GM23338 (cell line): ENCODE measurements around the gene PLCD4.

Experiments
- CREB1 ChIP-seq: fragments of 250-450 bp; sonication (Bioruptor Pico); IDR thresholded peaks from 2 replicates; pipeline ENCODE4 v1.5.0; 2020; ENCODE audit warnings: low read depth, mild to moderate bottlenecking, moderate library complexity
- EZH2 ChIP-seq: fragments of 200-600 bp; sonication (generic); IDR thresholded peaks from one replicate; pipeline ENCODE4 v1.8.0; 2017; ENCODE audit warnings: antibody characterized with exemption, mild to moderate bottlenecking, low read depth; ENCODE audit not compliant: unreplicated experiment
- EZH2phosphoT487 ChIP-seq: fragments of 200-600 bp; sonication (generic); IDR thresholded peaks from one replicate; pipeline ENCODE4 v1.8.1; 2018; ENCODE audit warnings: antibody characterized with exemption; ENCODE audit not compliant: unreplicated experiment
- JUNB ChIP-seq: IDR thresholded peaks from one replicate; pipeline ENCODE4 v1.6.1; 2016; ENCODE audit warnings: antibody characterized with exemption; ENCODE audit not compliant: unreplicated experiment
- NANOG ChIP-seq: IDR thresholded peaks from 2 replicates; pipeline ENCODE4 v1.6.1; 2016; ENCODE audit warnings: antibody characterized with exemption, borderline replicate concordance
- POLR2AphosphoS5 ChIP-seq: IDR thresholded peaks from 2 replicates; pipeline ENCODE4 v1.6.1; 2016; ENCODE audit warnings: antibody characterized with exemption, low read depth
- STAT1 ChIP-seq: IDR thresholded peaks from one replicate; pipeline ENCODE4 v1.6.1; 2016; ENCODE audit warnings: antibody characterized with exemption; ENCODE audit not compliant: unreplicated experiment
- ZNF114 ChIP-seq: fragments of 250-450 bp; sonication (Bioruptor Pico); IDR thresholded peaks from 2 replicates; pipeline ENCODE4 v1.5.0; 2020; ENCODE audit warnings: mild to moderate bottlenecking, moderate library complexity
- TF ChIP-seq, protein P1 (sequence below), 2 experiments: fragments of 200-600 bp in 1 of 2; sonication (generic) in 1 of 2; conservative IDR thresholded peaks; 2 replicates each; pipeline versions ENCODE4 v1.5.1 to v1.6.1; 2016 to 2017; ENCODE audit warnings: antibody characterized with exemption in 2 of 2, low read depth in 2 of 2, mild to moderate bottlenecking in 2 of 2, moderate library complexity in 1 of 2
- TF ChIP-seq, protein P2 (sequence below): IDR thresholded peaks from one replicate; pipeline ENCODE4 v1.6.1; 2018; ENCODE audit warnings: antibody characterized with exemption; ENCODE audit not compliant: unreplicated experiment
- TF ChIP-seq, protein P3 (sequence below): IDR thresholded peaks from 2 replicates; pipeline ENCODE4 v1.6.1; 2016; ENCODE audit warnings: antibody characterized with exemption

GRCh38 chr2:218662827-218663226 is 55.1 kb downstream of the PLCD4 start:
- TF ChIP-seq, protein P1, sequence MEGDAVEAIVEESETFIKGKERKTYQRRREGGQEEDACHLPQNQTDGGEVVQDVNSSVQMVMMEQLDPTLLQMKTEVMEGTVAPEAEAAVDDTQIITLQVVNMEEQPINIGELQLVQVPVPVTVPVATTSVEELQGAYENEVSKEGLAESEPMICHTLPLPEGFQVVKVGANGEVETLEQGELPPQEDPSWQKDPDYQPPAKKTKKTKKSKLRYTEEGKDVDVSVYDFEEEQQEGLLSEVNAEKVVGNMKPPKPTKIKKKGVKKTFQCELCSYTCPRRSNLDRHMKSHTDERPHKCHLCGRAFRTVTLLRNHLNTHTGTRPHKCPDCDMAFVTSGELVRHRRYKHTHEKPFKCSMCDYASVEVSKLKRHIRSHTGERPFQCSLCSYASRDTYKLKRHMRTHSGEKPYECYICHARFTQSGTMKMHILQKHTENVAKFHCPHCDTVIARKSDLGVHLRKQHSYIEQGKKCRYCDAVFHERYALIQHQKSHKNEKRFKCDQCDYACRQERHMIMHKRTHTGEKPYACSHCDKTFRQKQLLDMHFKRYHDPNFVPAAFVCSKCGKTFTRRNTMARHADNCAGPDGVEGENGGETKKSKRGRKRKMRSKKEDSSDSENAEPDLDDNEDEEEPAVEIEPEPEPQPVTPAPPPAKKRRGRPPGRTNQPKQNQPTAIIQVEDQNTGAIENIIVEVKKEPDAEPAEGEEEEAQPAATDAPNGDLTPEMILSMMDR (conservative IDR thresholded peaks at IDR 0.05; ENCODE audit: low read depth in 2 of 2) = no peak
- TF ChIP-seq EZH2phosphoT487 (no peak), POLR2AphosphoS5 (no peak), EZH2 (no peak), JUNB (no peak), STAT1 (no peak), CREB1 (no peak), ZNF114 (CRISPR knock-in tag) (no peak), NANOG (no peak)
- TF ChIP-seq, protein P2, sequence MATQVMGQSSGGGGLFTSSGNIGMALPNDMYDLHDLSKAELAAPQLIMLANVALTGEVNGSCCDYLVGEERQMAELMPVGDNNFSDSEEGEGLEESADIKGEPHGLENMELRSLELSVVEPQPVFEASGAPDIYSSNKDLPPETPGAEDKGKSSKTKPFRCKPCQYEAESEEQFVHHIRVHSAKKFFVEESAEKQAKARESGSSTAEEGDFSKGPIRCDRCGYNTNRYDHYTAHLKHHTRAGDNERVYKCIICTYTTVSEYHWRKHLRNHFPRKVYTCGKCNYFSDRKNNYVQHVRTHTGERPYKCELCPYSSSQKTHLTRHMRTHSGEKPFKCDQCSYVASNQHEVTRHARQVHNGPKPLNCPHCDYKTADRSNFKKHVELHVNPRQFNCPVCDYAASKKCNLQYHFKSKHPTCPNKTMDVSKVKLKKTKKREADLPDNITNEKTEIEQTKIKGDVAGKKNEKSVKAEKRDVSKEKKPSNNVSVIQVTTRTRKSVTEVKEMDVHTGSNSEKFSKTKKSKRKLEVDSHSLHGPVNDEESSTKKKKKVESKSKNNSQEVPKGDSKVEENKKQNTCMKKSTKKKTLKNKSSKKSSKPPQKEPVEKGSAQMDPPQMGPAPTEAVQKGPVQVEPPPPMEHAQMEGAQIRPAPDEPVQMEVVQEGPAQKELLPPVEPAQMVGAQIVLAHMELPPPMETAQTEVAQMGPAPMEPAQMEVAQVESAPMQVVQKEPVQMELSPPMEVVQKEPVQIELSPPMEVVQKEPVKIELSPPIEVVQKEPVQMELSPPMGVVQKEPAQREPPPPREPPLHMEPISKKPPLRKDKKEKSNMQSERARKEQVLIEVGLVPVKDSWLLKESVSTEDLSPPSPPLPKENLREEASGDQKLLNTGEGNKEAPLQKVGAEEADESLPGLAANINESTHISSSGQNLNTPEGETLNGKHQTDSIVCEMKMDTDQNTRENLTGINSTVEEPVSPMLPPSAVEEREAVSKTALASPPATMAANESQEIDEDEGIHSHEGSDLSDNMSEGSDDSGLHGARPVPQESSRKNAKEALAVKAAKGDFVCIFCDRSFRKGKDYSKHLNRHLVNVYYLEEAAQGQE = no peak
- TF ChIP-seq, protein P3, sequence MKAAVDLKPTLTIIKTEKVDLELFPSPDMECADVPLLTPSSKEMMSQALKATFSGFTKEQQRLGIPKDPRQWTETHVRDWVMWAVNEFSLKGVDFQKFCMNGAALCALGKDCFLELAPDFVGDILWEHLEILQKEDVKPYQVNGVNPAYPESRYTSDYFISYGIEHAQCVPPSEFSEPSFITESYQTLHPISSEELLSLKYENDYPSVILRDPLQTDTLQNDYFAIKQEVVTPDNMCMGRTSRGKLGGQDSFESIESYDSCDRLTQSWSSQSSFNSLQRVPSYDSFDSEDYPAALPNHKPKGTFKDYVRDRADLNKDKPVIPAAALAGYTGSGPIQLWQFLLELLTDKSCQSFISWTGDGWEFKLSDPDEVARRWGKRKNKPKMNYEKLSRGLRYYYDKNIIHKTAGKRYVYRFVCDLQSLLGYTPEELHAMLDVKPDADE = no peak
